ENCODE results near the gene KRT74. TPM values are rescaled to one million over a fixed set of nuclear protein-coding genes. Genes with fewer than 3 reads are reported as not detected.

KRT74 gene
- total RNA-seq, 1 experiment from 2014 or later, result not detected

DNA sequence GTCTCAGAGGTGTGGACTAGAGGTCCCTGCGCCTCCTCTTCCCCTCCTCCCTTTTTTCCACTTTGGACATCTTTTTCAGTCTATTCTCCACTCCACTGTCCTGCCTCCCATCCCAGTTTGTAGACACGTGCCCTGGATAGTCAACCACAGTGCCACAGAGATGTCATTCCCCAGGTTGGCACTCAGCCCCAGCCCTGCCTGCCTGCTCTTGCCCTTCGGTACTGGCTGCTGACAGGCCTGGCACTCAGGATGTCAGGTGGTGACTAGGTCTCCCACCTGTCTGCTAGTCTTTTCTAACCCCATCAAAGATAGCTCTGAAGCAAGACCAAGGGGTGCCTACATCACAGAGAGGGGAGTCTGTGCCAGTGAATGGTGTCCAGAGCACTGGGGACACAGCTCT is 36.5 kb downstream of the KRT74 start:
- no peaks in the 10 kb centered on the region for H3K36me3 Mint-ChIP-seq
- ATAC-seq, result no peak
- DNase-seq (ENCODE audit: low spot score), result no peak
- H3K4me3 Mint-ChIP-seq, result no peak overlapping the region
- H3K27ac Mint-ChIP-seq, result no peak overlapping the region
- ChIA-PET POLR2A (no interaction called here), CTCF (interaction anchor here (0.9 to 1.6 kb wide), 3 partner anchors 142 to 164 kb away, joined by 3 to 4 read pairs (median 4); no protein-coding TSS in a partner anchor)
- H3K9me3 Mint-ChIP-seq, result no peaks in the 10 kb centered on the region
- H3K27me3 Mint-ChIP-seq (ENCODE audit: low read depth), result no peaks in the 10 kb centered on the region
- no peak for TF ChIP-seq KAT7 (CRISPR knock-in tag; IDR thresholded peaks at IDR 0.05; ENCODE audit: borderline replicate concordance)
- TF ChIP-seq GRHL2 (CRISPR knock-in tag; IDR thresholded peaks at IDR 0.05; ENCODE audit: insufficient replicate concordance, severe bottlenecking), result no peak
- TF ChIP-seq, protein P1, sequence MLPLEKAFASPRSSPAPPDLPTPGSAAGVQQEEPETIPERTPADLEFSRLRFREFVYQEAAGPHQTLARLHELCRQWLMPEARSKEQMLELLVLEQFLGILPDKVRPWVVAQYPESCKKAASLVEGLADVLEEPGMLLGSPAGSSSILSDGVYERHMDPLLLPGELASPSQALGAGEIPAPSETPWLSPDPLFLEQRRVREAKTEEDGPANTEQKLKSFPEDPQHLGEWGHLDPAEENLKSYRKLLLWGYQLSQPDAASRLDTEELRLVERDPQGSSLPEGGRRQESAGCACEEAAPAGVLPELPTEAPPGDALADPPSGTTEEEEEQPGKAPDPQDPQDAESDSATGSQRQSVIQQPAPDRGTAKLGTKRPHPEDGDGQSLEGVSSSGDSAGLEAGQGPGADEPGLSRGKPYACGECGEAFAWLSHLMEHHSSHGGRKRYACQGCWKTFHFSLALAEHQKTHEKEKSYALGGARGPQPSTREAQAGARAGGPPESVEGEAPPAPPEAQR (CRISPR knock-in tag; IDR thresholded peaks at IDR 0.05), result no peak
- TF ChIP-seq, protein P2, sequence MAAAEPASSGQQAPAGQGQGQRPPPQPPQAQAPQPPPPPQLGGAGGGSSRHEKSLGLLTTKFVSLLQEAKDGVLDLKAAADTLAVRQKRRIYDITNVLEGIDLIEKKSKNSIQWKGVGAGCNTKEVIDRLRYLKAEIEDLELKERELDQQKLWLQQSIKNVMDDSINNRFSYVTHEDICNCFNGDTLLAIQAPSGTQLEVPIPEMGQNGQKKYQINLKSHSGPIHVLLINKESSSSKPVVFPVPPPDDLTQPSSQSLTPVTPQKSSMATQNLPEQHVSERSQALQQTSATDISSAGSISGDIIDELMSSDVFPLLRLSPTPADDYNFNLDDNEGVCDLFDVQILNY (CRISPR knock-in tag; IDR thresholded peaks at IDR 0.05), result no peak
- TF ChIP-seq, protein P3, sequence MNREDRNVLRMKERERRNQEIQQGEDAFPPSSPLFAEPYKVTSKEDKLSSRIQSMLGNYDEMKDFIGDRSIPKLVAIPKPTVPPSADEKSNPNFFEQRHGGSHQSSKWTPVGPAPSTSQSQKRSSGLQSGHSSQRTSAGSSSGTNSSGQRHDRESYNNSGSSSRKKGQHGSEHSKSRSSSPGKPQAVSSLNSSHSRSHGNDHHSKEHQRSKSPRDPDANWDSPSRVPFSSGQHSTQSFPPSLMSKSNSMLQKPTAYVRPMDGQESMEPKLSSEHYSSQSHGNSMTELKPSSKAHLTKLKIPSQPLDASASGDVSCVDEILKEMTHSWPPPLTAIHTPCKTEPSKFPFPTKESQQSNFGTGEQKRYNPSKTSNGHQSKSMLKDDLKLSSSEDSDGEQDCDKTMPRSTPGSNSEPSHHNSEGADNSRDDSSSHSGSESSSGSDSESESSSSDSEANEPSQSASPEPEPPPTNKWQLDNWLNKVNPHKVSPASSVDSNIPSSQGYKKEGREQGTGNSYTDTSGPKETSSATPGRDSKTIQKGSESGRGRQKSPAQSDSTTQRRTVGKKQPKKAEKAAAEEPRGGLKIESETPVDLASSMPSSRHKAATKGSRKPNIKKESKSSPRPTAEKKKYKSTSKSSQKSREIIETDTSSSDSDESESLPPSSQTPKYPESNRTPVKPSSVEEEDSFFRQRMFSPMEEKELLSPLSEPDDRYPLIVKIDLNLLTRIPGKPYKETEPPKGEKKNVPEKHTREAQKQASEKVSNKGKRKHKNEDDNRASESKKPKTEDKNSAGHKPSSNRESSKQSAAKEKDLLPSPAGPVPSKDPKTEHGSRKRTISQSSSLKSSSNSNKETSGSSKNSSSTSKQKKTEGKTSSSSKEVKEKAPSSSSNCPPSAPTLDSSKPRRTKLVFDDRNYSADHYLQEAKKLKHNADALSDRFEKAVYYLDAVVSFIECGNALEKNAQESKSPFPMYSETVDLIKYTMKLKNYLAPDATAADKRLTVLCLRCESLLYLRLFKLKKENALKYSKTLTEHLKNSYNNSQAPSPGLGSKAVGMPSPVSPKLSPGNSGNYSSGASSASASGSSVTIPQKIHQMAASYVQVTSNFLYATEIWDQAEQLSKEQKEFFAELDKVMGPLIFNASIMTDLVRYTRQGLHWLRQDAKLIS (CRISPR knock-in tag; IDR thresholded peaks at IDR 0.05; ENCODE audit: borderline replicate concordance), result no peak
- TF ChIP-seq, protein P4, sequence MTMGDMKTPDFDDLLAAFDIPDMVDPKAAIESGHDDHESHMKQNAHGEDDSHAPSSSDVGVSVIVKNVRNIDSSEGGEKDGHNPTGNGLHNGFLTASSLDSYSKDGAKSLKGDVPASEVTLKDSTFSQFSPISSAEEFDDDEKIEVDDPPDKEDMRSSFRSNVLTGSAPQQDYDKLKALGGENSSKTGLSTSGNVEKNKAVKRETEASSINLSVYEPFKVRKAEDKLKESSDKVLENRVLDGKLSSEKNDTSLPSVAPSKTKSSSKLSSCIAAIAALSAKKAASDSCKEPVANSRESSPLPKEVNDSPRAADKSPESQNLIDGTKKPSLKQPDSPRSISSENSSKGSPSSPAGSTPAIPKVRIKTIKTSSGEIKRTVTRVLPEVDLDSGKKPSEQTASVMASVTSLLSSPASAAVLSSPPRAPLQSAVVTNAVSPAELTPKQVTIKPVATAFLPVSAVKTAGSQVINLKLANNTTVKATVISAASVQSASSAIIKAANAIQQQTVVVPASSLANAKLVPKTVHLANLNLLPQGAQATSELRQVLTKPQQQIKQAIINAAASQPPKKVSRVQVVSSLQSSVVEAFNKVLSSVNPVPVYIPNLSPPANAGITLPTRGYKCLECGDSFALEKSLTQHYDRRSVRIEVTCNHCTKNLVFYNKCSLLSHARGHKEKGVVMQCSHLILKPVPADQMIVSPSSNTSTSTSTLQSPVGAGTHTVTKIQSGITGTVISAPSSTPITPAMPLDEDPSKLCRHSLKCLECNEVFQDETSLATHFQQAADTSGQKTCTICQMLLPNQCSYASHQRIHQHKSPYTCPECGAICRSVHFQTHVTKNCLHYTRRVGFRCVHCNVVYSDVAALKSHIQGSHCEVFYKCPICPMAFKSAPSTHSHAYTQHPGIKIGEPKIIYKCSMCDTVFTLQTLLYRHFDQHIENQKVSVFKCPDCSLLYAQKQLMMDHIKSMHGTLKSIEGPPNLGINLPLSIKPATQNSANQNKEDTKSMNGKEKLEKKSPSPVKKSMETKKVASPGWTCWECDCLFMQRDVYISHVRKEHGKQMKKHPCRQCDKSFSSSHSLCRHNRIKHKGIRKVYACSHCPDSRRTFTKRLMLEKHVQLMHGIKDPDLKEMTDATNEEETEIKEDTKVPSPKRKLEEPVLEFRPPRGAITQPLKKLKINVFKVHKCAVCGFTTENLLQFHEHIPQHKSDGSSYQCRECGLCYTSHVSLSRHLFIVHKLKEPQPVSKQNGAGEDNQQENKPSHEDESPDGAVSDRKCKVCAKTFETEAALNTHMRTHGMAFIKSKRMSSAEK (CRISPR knock-in tag; IDR thresholded peaks at IDR 0.05; ENCODE audit: borderline replicate concordance), result no peak
- TF ChIP-seq CREM (CRISPR knock-in tag; IDR thresholded peaks at IDR 0.05), result no peak
- TF ChIP-seq OVOL2 (CRISPR knock-in tag; IDR thresholded peaks at IDR 0.05; ENCODE audit: borderline replicate concordance), result no peak
- TF ChIP-seq ZNF671 (CRISPR knock-in tag; IDR thresholded peaks at IDR 0.05), result no peak
- TF ChIP-seq NFYB (CRISPR knock-in tag; conservative IDR thresholded peaks at IDR 0.05; ENCODE audit: low read depth), result no peak
- no peak for TF ChIP-seq IRF2 (CRISPR knock-in tag; IDR thresholded peaks at IDR 0.05; ENCODE audit: borderline replicate concordance, low read depth)
- no peak for TF ChIP-seq RORB (CRISPR knock-in tag; IDR thresholded peaks at IDR 0.05)
- no peak for TF ChIP-seq SP1 (CRISPR knock-in tag; conservative IDR thresholded peaks at IDR 0.05)
- TF ChIP-seq, protein P5, sequence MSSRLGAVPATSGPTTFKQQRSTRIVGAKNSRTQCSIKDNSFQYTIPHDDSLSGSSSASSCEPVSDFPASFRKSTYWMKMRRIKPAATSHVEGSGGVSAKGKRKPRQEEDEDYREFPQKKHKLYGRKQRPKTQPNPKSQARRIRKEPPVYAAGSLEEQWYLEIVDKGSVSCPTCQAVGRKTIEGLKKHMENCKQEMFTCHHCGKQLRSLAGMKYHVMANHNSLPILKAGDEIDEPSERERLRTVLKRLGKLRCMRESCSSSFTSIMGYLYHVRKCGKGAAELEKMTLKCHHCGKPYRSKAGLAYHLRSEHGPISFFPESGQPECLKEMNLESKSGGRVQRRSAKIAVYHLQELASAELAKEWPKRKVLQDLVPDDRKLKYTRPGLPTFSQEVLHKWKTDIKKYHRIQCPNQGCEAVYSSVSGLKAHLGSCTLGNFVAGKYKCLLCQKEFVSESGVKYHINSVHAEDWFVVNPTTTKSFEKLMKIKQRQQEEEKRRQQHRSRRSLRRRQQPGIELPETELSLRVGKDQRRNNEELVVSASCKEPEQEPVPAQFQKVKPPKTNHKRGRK (CRISPR knock-in tag; IDR thresholded peaks at IDR 0.05; ENCODE audit: borderline replicate concordance), result no peak
- no peak for TF ChIP-seq NFE2L1 (CRISPR knock-in tag; IDR thresholded peaks at IDR 0.05)
- TF ChIP-seq, protein P6, sequence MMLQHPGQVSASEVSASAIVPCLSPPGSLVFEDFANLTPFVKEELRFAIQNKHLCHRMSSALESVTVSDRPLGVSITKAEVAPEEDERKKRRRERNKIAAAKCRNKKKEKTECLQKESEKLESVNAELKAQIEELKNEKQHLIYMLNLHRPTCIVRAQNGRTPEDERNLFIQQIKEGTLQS (CRISPR knock-in tag; conservative IDR thresholded peaks at IDR 0.05), result no peak
- TF ChIP-seq, protein P7, sequence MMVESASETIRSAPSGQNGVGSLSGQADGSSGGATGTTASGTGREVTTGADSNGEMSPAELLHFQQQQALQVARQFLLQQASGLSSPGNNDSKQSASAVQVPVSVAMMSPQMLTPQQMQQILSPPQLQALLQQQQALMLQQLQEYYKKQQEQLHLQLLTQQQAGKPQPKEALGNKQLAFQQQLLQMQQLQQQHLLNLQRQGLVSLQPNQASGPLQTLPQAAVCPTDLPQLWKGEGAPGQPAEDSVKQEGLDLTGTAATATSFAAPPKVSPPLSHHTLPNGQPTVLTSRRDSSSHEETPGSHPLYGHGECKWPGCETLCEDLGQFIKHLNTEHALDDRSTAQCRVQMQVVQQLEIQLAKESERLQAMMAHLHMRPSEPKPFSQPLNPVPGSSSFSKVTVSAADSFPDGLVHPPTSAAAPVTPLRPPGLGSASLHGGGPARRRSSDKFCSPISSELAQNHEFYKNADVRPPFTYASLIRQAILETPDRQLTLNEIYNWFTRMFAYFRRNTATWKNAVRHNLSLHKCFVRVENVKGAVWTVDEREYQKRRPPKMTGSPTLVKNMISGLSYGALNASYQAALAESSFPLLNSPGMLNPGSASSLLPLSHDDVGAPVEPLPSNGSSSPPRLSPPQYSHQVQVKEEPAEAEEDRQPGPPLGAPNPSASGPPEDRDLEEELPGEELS (CRISPR knock-in tag; IDR thresholded peaks at IDR 0.05), result no peak
- TF ChIP-seq ZNF232 (CRISPR knock-in tag; IDR thresholded peaks at IDR 0.05), result no peak
- no peaks in the 10 kb centered on the region for H3K4me1 Mint-ChIP-seq
